Right lobe of liver (tissue), 6 donors: Measurements from ENCODE around the gene PARVB. TPM values are rescaled to one million over a fixed set of nuclear protein-coding genes. Genes with fewer than 3 reads are reported as not detected.
A peak's percentile ranks its signal among the peaks of the same experiment; 100 is the strongest.

Source experiments
- ATAC-seq, 4 donors: fragments of 200-7000 bp; cut with Tn5 transposase; one replicate each; pipeline ENCODE4 v1.9.1; 2020; ENCODE audit warnings: mild to moderate bottlenecking in 4 of 4, moderate library complexity in 4 of 4
- DNase-seq, 3 donors: peaks; one replicate each; pipeline ENCODE4 v3.0.0-alpha.2; 2020
- H3K27ac ChIP-seq, 3 donors: fragments of 200-600 bp; one replicate each; pipeline ENCODE4 v1.8.0; 2022
- H3K27me3 ChIP-seq, 2 donors: fragments of 200-600 bp; one replicate each; pipeline ENCODE4 v1.8.0; 2022
- H3K36me3 ChIP-seq, 4 donors: fragments of 200-600 bp; sonication (generic) in 1 of 4; one replicate each; pipeline versions ENCODE4 v1.5.1 to v1.8.0; 2017 to 2022; ENCODE audit warnings: control low read depth in 1 of 4
- H3K4me1 ChIP-seq, 4 donors: fragments of 200-600 bp; sonication (generic) in 1 of 4; one replicate each; pipeline versions ENCODE4 v1.5.1 to v1.8.0; 2017 to 2022; ENCODE audit warnings: control low read depth in 1 of 4
- H3K4me3 ChIP-seq, 3 donors: fragments of 200-600 bp; one replicate each; pipeline ENCODE4 v1.8.0; 2022
- H3K9me3 ChIP-seq, 4 donors: fragments of 200-600 bp; sonication (generic) in 1 of 4; one replicate each; pipeline versions ENCODE4 v1.5.1 to v1.8.0; 2017 to 2022; ENCODE audit warnings: control low read depth in 1 of 4
- POLR2A ChIP-seq: fragments of 450-650 bp; IDR thresholded peaks from one replicate; pipeline ENCODE4 v1.6.1; 2017; ENCODE audit warnings: antibody characterized with exemption, mild to moderate bottlenecking
- WGBS: methylation state at CpG from one replicate; pipeline ENCODE4 v1.1.6; 2018; ENCODE audit warnings: low coverage, low lambda C conversion rate; ENCODE audit not compliant: insufficient coverage; ENCODE audit errors: missing lambda C conversion rate; 5-methylcytosine and 5-hydroxymethylcytosine counted together
- intact Hi-C, 2 donors: fragments of 100-400 bp; cut with DNase I; formaldehyde crosslinking; loops; one replicate each; pipeline versions ENCODE4 v1.11.2 to v1.14.1; 2022
- total RNA-seq, 6 experiments: library from RNA; depleted of rRNA in 2 of 6; stranded (reverse); fragments of >200 nt in 2 of 6; fragmentation: NEBNext Ultra II Directional in 3 of 6; extraction: Animal tissue kit (Norgen Biotek cat#: 25700) in 3 of 6; gene quantifications; one replicate each; pipeline versions ENCODE4 v1.1.0 to v1.2.4, GENCODE V29; 2016 to 2023
- TF ChIP-seq, protein P1 (sequence below), 4 donors: fragments of 200-600 bp in 3 of 4; fragments of 450-650 bp in 1 of 4; IDR thresholded peaks; one replicate each; pipeline versions ENCODE4 v1.5.1 to v1.8.0; 2016 to 2022; ENCODE audit warnings: antibody characterized with exemption in 4 of 4, mild to moderate bottlenecking in 2 of 4
- donor health status: DM: no; HTN: yes; CAD: no.
- donor health status: DM: no; HTN: no; CAD: no.
- donor health status: DM: no; HTN: no; CAD: no.
- donor health status: DM: no; HTN: yes; CAD: no.
- donor health status: DM: no; HTN: yes; CAD: no.

The PARVB gene
- total RNA-seq, 6 experiments from 2014 or later, result 14.2 to 21.3 (median 15.2) TPM

DNA sequence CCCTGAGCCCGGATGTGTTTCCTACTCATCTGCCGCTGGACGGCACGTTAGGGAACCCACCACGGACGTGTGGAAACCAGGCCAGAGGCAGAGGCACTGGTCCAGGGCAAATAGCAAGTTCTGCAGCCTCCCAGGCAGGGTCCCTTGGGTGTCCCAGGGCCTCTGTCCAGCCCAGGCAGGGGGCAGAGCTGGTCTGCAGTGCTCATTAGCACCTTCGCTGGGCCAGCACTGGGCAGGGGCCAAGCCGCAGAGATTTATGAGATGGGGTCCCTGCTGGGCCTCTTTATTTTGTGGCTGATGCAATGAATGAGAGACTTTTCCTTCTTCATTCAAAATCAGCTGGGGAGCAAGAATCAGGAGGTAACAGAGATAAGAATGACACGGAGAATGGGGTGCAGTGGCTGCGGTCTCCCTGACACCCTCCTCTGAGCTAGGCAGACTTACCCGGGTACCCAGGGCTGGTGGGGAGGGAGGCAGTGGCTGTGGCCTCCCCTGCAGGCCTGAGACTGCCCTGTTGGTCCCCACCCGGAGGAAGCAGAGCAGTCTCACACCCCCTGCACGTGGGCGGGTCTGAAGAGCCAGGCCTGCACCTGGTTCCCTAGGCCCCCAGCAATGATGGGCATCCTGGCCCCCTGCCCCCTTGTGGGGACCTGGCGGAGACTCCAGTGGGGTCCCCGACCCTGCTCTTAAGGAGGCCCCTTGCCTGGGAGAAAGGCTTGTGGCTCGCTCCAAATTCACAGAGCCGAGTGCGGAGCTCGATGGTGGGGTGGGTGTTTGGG lies 142.6 kb downstream of the PARVB start:
- no peaks in the 10 kb centered on the region for H3K27me3 ChIP-seq
- no peak for TF ChIP-seq POLR2A
- TF ChIP-seq, protein P1, sequence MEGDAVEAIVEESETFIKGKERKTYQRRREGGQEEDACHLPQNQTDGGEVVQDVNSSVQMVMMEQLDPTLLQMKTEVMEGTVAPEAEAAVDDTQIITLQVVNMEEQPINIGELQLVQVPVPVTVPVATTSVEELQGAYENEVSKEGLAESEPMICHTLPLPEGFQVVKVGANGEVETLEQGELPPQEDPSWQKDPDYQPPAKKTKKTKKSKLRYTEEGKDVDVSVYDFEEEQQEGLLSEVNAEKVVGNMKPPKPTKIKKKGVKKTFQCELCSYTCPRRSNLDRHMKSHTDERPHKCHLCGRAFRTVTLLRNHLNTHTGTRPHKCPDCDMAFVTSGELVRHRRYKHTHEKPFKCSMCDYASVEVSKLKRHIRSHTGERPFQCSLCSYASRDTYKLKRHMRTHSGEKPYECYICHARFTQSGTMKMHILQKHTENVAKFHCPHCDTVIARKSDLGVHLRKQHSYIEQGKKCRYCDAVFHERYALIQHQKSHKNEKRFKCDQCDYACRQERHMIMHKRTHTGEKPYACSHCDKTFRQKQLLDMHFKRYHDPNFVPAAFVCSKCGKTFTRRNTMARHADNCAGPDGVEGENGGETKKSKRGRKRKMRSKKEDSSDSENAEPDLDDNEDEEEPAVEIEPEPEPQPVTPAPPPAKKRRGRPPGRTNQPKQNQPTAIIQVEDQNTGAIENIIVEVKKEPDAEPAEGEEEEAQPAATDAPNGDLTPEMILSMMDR (IDR thresholded peaks at IDR 0.05), result no peak
- no peaks in the 10 kb centered on the region for H3K9me3 ChIP-seq
- no peaks in the 10 kb centered on the region for H3K36me3 ChIP-seq
- 77% methylated on average over 6 of the region's 20 CpGs for WGBS
- intact Hi-C loops, result no loop called here
- H3K4me1 ChIP-seq, result no peaks in the 10 kb centered on the region
- DNase-seq (no peak), ATAC-seq (no peak)
- no peak overlapping the region for H3K4me3 ChIP-seq
- no peak overlapping the region for H3K27ac ChIP-seq

DNA sequence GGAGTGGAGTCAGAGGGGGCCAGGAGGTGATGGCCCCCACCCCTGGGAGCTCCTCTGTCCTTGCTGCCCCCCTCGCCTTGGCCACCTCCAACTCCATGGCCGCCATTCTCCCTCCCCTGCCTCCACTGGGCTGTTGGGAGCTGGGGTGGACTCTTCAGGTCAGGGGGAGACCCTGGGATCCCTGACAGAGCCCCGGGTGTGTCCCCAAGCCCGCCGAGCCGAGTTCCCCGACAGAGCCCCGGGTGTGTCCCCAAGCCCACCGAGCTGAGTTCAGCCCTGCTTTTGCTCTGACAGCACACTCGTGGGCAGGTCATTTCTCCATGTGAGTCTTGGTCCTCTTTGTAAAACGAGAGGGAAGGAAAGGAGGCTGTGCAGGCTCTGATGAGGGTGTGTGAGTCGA lies 143.4 kb downstream of the PARVB start:
- ATAC-seq, result no peak
- DNase-seq, result no peak
- Histone ChIP-seq H3K4me3 (no peak overlapping the region), H3K36me3 (no peaks in the 10 kb centered on the region), H3K9me3 (no peaks in the 10 kb centered on the region), H3K4me1 (no peaks in the 10 kb centered on the region), H3K27ac (no peak overlapping the region), H3K27me3 (no peaks in the 10 kb centered on the region)
- intact Hi-C loops, result no loop called here
- 0% methylated on average over 1 of the region's 12 CpGs for WGBS
- no peak for TF ChIP-seq POLR2A

- no peaks in the 10 kb centered on the region for H3K4me1 ChIP-seq
- WGBS, result no CpG with 5 or more reads among the region's 13 CpGs
- no peaks in the 10 kb centered on the region for H3K27me3 ChIP-seq
- intact Hi-C loops, result no loop called here
- H3K4me3 ChIP-seq, result no peak overlapping the region
- H3K36me3 ChIP-seq, result no peaks in the 10 kb centered on the region
- DNase-seq (no peak), ATAC-seq (no peak)
- H3K27ac ChIP-seq, result no peak overlapping the region
- TF ChIP-seq, protein P1 (IDR thresholded peaks at IDR 0.05), result no peak
- no peaks in the 10 kb centered on the region for H3K9me3 ChIP-seq
Measured at GRCh38 chr22:44168206-44168605, 144.1 kb downstream of the PARVB start.

DNA sequence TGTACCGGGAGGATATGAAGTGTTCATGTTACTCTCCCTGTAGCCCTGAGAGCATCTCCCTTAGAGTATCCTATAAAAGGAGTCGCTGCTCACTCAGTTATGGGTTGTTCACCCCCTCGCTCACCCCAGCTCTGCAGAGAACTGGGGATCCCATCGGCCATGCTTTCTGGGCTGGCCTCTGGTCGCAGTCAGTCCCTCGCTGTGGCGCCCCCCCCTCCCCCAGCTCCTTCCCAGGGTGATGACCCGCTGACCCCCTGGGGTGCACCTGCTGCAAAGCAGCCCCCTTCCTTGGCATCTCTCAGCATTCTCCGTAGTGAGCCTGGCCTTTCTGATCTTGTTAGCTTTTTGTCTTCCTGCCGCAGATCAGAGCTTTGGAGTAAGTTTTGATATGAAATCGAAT lies 146.4 kb downstream of the PARVB start:
- DNase-seq (no peak), ATAC-seq (no peak)
- intact Hi-C loops, result no loop called here
- TF ChIP-seq, protein P1 (IDR thresholded peaks at IDR 0.05), result no peak
- TF ChIP-seq POLR2A, result no peak
- no peak overlapping the region for H3K27ac ChIP-seq
- H3K27me3 ChIP-seq, result no peaks in the 10 kb centered on the region
- H3K4me3 ChIP-seq, result no peak overlapping the region
- WGBS, result 89% methylated on average over 4 of the region's 11 CpGs
- H3K36me3 ChIP-seq, result no peaks in the 10 kb centered on the region
- H3K9me3 ChIP-seq, result no peaks in the 10 kb centered on the region
- H3K4me1 ChIP-seq, result no peaks in the 10 kb centered on the region

DNA sequence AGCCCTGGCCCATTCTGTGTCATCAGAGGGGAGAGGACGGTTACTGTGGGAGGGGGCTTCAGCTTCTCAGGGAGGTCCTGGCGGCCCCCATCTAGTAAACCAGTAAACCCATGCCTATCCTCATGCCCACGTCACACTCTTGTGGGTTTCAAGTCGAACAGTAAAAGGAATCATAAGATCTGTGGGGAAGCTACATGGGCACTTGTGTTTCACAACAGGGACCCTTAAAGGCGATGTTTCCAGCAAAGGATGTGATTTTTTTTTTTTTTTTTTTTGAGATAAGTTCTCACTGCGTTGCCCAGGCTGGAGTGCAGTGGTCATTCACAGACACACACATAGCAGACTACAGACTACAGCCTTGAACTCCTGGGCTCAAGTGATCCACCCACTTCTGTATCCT lies 147.5 kb downstream of the PARVB start:
- no peak overlapping the region for H3K27ac ChIP-seq
- ATAC-seq, result peak in 2 of 4 donors; percentile 13 to 50

More for the DNA sequence above, 147.5 kb downstream of the PARVB start:
- intact Hi-C loops, result no loop called here
- no peaks in the 10 kb centered on the region for H3K36me3 ChIP-seq
- H3K4me3 ChIP-seq, result no peak overlapping the region
- no peaks in the 10 kb centered on the region for H3K9me3 ChIP-seq
- DNase-seq, result no peak
- TF ChIP-seq POLR2A, result no peak
- 58% methylated on average over 5 of the region's 6 CpGs for WGBS
- no peaks in the 10 kb centered on the region for H3K27me3 ChIP-seq
- no peaks in the 10 kb centered on the region for H3K4me1 ChIP-seq
